GM12878 (cell line): ENCODE data around the gene KRCC1. TPM values are rescaled to one million over a fixed set of nuclear protein-coding genes. Genes with fewer than 3 reads are reported as not detected.

ENCODE experiments used
- ATAC-seq: fragments of 200-7000 bp; cut with Tn5 transposase; 3 replicates; pipeline ENCODE4 v1.9.1; 2020; ENCODE audit warnings: mild to moderate bottlenecking, moderate library complexity
- BruUV-seq: library from RNA; stranded (reverse); fragments of 400-500 nt; replicated peaks from 2 replicates; lab custom pipeline; 2021; lab: Mats Ljungman, UMichigan
- CTCF ChIA-PET: fragments of 300-600 bp; sonication (Branson Sonifier 250); formaldehyde crosslinking; extraction: SDS; loops from one replicate; lab custom pipeline; 2021; ENCODE audit warnings: inconsistent platforms; lab: Yijun Ruan, JAX
- POLR2A ChIA-PET: fragments of 350-600 bp; formaldehyde crosslinking; extraction: SDS; loops from one replicate; lab custom pipeline; 2021; ENCODE audit warnings: inconsistent platforms; lab: Charles Lee
- RAD21 ChIA-PET: fragments of 300-600 bp; sonication (Branson Sonifier 250); formaldehyde crosslinking; loops from one replicate; lab custom pipeline; 2023; ENCODE audit warnings: antibody characterized with exemption; ENCODE audit not compliant: unreplicated experiment; lab: Charles Lee
- SMC1A ChIA-PET: fragments of 300-600 bp; sonication (Branson Sonifier 250); formaldehyde crosslinking; loops from one replicate; lab custom pipeline; 2023; ENCODE audit not compliant: unreplicated experiment, uncharacterized antibody; lab: Charles Lee
- DNase-seq: peaks from one replicate; pipeline ENCODE4 v3.0.0-alpha.2; 2011; ENCODE audit warnings: low read depth, low spot score
- FAIRE-seq: peaks from 3 replicates; lab custom pipeline; 2011; peaks lifted over from hg19 to GRCh38; lab: Jason Lieb, UNC
- H2AFZ ChIP-seq: 2 replicates; pipeline ENCODE4 v1.6.0; 2011; ENCODE audit warnings: low read depth, low read length, control low read depth; ENCODE audit not compliant: control insufficient read depth
- H3K27ac ChIP-seq: 2 replicates; pipeline ENCODE4 v1.5.1; 2011; ENCODE audit warnings: control low read depth; ENCODE audit not compliant: control insufficient read depth, insufficient read depth
- H3K27me3 ChIP-seq, 2 experiments: replicated peaks in 1 of 2; 2 replicates each; pipeline versions ENCODE4 v1.6.0 to v1.6.1; 2011; ENCODE audit warnings: low read length in 1 of 2; ENCODE audit not compliant: control insufficient read depth in 2 of 2, insufficient read depth in 2 of 2
- H3K36me3 ChIP-seq, 2 experiments: 2 replicates each; pipeline ENCODE4 v1.5.1; 2011; ENCODE audit warnings: low read length in 1 of 2; ENCODE audit not compliant: control insufficient read depth in 2 of 2, insufficient read depth in 2 of 2
- H3K4me1 ChIP-seq: 2 replicates; pipeline ENCODE4 v1.6.1; 2011; ENCODE audit warnings: mild to moderate bottlenecking, low read length, moderate library complexity, mixed read lengths; ENCODE audit not compliant: control insufficient read depth, insufficient read depth
- H3K4me2 ChIP-seq: 2 replicates; pipeline ENCODE4 v1.6.0; 2011; ENCODE audit warnings: control low read depth; ENCODE audit not compliant: control insufficient read depth, insufficient read depth
- H3K4me3 ChIP-seq: fragments of 200-600 bp; sonication (generic); 2 replicates; pipeline ENCODE4 v1.5.1; 2016
- H3K79me2 ChIP-seq: 2 replicates; pipeline ENCODE4 v1.6.0; 2011; ENCODE audit warnings: low read length; ENCODE audit not compliant: control insufficient read depth, insufficient read depth
- H3K9ac ChIP-seq: 2 replicates; pipeline ENCODE4 v1.8.0; 2011; ENCODE audit warnings: low read length, control low read depth, mixed read lengths; ENCODE audit not compliant: control insufficient read depth, insufficient read depth
- H3K9me3 ChIP-seq: replicated peaks from 3 replicates; pipeline ENCODE4 v1.5.1; 2011; ENCODE audit warnings: mild to moderate bottlenecking, low read length; ENCODE audit not compliant: control insufficient read depth, insufficient read depth
- H4K20me1 ChIP-seq: 2 replicates; pipeline ENCODE4 v1.6.0; 2011; ENCODE audit not compliant: control insufficient read depth, insufficient read depth
- PKNOX1 ChIP-seq: fragments of 450-650 bp; IDR thresholded peaks from 2 replicates; pipeline ENCODE4 v1.6.1; 2016; ENCODE audit warnings: mild to moderate bottlenecking
- WGBS: methylation state at CpG from one replicate; pipeline ENCODE4 v1.1.6; 2016; ENCODE audit warnings: low lambda C conversion rate; ENCODE audit not compliant: insufficient replicate concordance, insufficient coverage; ENCODE audit errors: missing lambda C conversion rate; 5-methylcytosine and 5-hydroxymethylcytosine counted together
- in situ Hi-C: fragments of 300-500 bp; cut with MboI; formaldehyde crosslinking; loops from 9 replicates; pipeline ENCODE4 v1.14.3; 2018; ENCODE audit warnings: mixed read lengths
- intact Hi-C: fragments of 100-400 bp; cut with micrococcal nuclease; formaldehyde crosslinking; loops from one replicate; pipeline ENCODE4 v1.14.2; 2022; ENCODE audit not compliant: unreplicated experiment
- polyA plus RNA-seq, 11 experiments: library from polyadenylated mRNA; depleted of rRNA in 4 of 11; unstranded in 6 of 11; stranded (reverse) in 5 of 11; fragments of >200 nt; fragmentation: Nextera tagmentation in 4 of 11; fragmentation: Illumina TruSeq in 1 of 11; extraction: Ambion mirVana in 4 of 11; extraction: Trizol in 1 of 11; gene quantifications; 1 replicate in 1 of 11; 2 replicates in 10 of 11; pipeline versions ENCODE4 v1.2.1 to v1.2.3, GENCODE V29; 2011 to 2016; ENCODE audit warnings: inconsistent platforms in 2 of 11, missing spikeins in 2 of 11, low read depth in 1 of 11
- total RNA-seq, 4 experiments: library from RNA; depleted of rRNA in 3 of 4; stranded (reverse); fragments of >200 nt in 3 of 4; fragmentation: Illumina TruSeq in 1 of 4; extraction: Trizol in 1 of 4; gene quantifications; 2 replicates each; pipeline versions ENCODE4 v1.2.1 to v1.2.3, GENCODE V29; 2013 to 2021
- TF ChIP-seq, protein P1 (sequence below): IDR thresholded peaks from 2 replicates; pipeline ENCODE4 v1.6.1; 2012; ENCODE audit warnings: mild to moderate bottlenecking, low read depth, low read length
- TF ChIP-seq, protein P2 (sequence below): IDR thresholded peaks from 2 replicates; pipeline ENCODE4 v1.6.1; 2011; ENCODE audit warnings: mild to moderate bottlenecking, low read depth, low read length, moderate library complexity; ENCODE audit not compliant: insufficient replicate concordance

Gene KRCC1
- total and polyA plus RNA-seq, 10 of the 15 experiments (the other 5 are each of a cell fraction or from before 2014, with no cell fraction given) = 3.8 to 27.2 (median 12.5) TPM

DNA sequence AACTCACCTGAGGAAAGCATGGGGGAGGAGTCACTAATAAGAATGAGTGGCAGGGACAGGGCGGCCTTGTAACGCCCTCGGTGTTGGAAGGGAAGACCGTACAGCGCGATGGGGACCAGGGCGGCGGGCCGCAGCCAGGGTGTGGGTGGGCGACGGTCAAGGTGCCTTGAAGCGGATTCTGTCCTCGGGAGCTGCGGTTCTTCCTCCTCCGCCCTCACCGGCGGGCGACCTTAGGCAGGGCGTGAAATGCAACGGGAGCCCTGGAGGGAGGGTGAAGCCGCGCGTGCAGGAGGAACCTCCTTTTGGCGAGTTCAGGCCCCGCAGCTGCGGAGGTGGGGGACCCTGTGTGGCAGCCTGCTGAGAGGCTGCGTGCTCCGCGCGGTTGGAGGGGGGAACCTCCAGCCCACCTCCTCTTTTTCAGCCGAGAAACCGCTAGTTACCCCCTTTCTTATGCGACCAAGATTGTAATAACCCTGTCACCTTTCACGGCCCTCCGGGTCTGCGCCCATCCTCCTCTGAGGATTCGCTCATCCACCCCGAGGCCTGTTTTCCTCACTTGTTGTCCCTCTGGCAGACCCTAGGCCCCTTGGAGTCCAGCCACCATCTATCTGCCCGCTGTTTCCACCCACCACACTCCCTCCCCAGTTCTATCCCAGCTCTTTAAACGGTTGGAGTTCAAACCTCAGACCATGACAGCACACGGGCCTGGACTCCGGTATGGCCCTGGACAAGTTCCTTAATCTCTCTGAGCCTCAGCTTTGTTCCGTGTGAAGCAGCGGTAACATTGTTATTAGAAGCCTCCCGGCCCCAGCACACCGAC, 38.4 kb downstream of the KRCC1 start:
- DNase-seq (peak; percentile 16), FAIRE-seq (no peak)

More for the DNA sequence above, 38.4 kb downstream of the KRCC1 start:
- in situ Hi-C loops (loop anchor here (25.0 kb wide), 1 partner anchor 530 kb away; no protein-coding TSS in a partner anchor), intact Hi-C loops (no loop called here)
- ChIA-PET RAD21 (no interaction called here), CTCF (interaction anchor here (1.2 kb wide), 1 partner anchor 43 kb away, joined by 4 read pairs; no protein-coding TSS in a partner anchor), POLR2A (no interaction called here), SMC1A (interaction anchor here (1.0 kb wide), 1 partner anchor 21 kb away, joined by 3 read pairs; no protein-coding TSS in a partner anchor)
- Histone ChIP-seq H3K79me2 (no peaks in the 10 kb centered on the region), H3K27ac (peak overlapping the region; percentile 57), H3K4me1 (no peaks in the 10 kb centered on the region), H2AFZ (peak overlapping the region; percentile 96), H3K9me3 (no peaks in the 10 kb centered on the region; the same call in 1 of the 3 replicates), H3K4me3 (peak overlapping the region; percentile 58), H3K4me2 (peak overlapping the region; percentile 88), H3K27me3 (peaks cover 0 to 1% of the 10 kb centered on the region in 2 experiments; a peak in 2 of 4 replicates), H3K9ac (peak overlapping the region; percentile 62), H3K36me3 (no peaks in the 10 kb centered on the region), H4K20me1 (no peaks in the 10 kb centered on the region)
- peak; percentile 93 for TF ChIP-seq PKNOX1
- TF ChIP-seq, protein P1, sequence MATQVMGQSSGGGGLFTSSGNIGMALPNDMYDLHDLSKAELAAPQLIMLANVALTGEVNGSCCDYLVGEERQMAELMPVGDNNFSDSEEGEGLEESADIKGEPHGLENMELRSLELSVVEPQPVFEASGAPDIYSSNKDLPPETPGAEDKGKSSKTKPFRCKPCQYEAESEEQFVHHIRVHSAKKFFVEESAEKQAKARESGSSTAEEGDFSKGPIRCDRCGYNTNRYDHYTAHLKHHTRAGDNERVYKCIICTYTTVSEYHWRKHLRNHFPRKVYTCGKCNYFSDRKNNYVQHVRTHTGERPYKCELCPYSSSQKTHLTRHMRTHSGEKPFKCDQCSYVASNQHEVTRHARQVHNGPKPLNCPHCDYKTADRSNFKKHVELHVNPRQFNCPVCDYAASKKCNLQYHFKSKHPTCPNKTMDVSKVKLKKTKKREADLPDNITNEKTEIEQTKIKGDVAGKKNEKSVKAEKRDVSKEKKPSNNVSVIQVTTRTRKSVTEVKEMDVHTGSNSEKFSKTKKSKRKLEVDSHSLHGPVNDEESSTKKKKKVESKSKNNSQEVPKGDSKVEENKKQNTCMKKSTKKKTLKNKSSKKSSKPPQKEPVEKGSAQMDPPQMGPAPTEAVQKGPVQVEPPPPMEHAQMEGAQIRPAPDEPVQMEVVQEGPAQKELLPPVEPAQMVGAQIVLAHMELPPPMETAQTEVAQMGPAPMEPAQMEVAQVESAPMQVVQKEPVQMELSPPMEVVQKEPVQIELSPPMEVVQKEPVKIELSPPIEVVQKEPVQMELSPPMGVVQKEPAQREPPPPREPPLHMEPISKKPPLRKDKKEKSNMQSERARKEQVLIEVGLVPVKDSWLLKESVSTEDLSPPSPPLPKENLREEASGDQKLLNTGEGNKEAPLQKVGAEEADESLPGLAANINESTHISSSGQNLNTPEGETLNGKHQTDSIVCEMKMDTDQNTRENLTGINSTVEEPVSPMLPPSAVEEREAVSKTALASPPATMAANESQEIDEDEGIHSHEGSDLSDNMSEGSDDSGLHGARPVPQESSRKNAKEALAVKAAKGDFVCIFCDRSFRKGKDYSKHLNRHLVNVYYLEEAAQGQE = no peak
- TF ChIP-seq, protein P2, sequence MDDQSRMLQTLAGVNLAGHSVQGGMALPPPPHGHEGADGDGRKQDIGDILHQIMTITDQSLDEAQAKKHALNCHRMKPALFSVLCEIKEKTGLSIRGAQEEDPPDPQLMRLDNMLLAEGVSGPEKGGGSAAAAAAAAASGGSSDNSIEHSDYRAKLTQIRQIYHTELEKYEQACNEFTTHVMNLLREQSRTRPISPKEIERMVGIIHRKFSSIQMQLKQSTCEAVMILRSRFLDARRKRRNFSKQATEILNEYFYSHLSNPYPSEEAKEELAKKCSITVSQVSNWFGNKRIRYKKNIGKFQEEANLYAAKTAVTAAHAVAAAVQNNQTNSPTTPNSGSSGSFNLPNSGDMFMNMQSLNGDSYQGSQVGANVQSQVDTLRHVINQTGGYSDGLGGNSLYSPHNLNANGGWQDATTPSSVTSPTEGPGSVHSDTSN = peak; percentile 86
- WGBS = 21% methylated on average over 42 of the region's 46 CpGs
- peak; percentile 72 for ATAC-seq
- no TSS peak for BruUV-seq
